Hepatocyte (in vitro differentiated cells): ENCODE results near the gene CISH.

Experiments
- CTCF ChIP-seq: fragments of 200-600 bp; sonication (generic); IDR thresholded peaks from 2 replicates; pipeline ENCODE4 v1.5.1; 2016; ENCODE audit warnings: antibody characterized with exemption, mild to moderate bottlenecking; ENCODE audit not compliant: poor library complexity
- EZH2 ChIP-seq: fragments of 200-600 bp; sonication (generic); IDR thresholded peaks from 2 replicates; pipeline ENCODE4 v1.6.1; 2016; ENCODE audit warnings: antibody characterized with exemption, mild to moderate bottlenecking, borderline replicate concordance

DNA sequence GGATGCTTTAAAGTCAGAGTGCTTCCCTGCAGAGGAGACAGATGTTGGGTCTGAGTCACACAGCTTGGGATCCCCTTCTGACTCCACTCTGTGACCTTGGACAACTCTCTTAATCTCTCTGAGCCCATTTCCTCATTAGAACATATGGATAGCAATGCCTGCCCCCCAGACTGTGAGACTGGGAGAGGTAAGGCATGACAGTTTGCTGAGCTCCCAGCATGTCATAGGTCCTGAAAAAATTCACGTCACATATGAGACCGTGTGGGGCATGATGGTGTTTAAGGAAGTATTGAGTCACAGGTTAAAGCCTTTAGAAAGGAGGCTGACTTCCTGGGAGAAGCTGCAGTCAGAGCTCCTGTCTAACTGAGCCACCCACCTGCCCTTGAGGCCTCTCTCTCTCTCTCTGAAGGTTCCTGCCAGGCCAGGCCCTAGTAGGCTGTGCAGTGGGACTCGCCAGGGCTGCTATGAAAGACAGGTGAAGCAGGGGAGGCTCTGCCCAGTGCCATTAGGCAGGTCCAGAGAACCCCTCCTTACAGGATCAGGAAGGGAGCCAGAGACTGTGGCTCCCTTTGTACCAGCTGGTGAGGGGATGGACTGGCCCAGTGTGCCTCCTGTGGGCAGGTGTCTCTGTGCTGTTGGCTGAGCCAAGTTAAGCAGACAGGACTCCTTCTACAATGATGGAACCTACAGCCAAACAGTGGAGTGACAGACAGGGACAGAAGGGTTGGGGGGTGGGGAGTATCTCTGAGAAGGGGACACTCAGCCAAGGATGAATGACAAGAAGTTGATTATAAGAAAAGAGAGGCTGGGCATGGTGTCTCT lies 43.6 kb upstream of the CISH start:
- no peak for TF ChIP-seq EZH2
- TF ChIP-seq CTCF: no peak
